Psoas muscle (tissue), 8 donors: ENCODE results near the gene GTF3C2. TPM values are rescaled to one million over a fixed set of nuclear protein-coding genes. Genes with fewer than 3 reads are reported as not detected.

ENCODE experiments used
- ATAC-seq, 4 donors: fragments of 200-7000 bp; cut with Tn5 transposase; one replicate each; pipeline ENCODE4 v1.9.1; 2020; ENCODE audit warnings: moderate library complexity in 3 of 4, mild to moderate bottlenecking in 2 of 4
- DNase-seq, 2 donors: peaks; one replicate each; pipeline ENCODE4 v3.0.0-alpha.2; 2020
- H3K27ac ChIP-seq: fragments of 200-600 bp; one replicate; pipeline ENCODE4 v1.8.0; 2022
- H3K27me3 ChIP-seq, 3 donors: fragments of 200-600 bp in 1 of 3; one replicate each; pipeline versions ENCODE4 v1.6.1 to v1.8.0; 2013 to 2022; ENCODE audit warnings: low read length in 2 of 3, mild to moderate bottlenecking in 2 of 3, moderate library complexity in 1 of 3; ENCODE audit not compliant: insufficient read depth in 3 of 3
- H3K36me3 ChIP-seq, 2 donors: fragments of 200-600 bp in 1 of 2; one replicate each; pipeline versions ENCODE4 v1.6.1 to v1.8.0; 2013 to 2022; ENCODE audit warnings: low read depth in 1 of 2, mild to moderate bottlenecking in 1 of 2, moderate library complexity in 1 of 2; ENCODE audit not compliant: insufficient read depth in 1 of 2
- H3K4me1 ChIP-seq: fragments of 200-600 bp; one replicate; pipeline ENCODE4 v1.8.0; 2022
- H3K4me3 ChIP-seq: fragments of 200-600 bp; one replicate; pipeline ENCODE4 v1.8.0; 2022; ENCODE audit warnings: mild to moderate bottlenecking
- H3K9me3 ChIP-seq: fragments of 200-600 bp; one replicate; pipeline ENCODE4 v1.8.0; 2022
- WGBS, 3 donors: extraction: QIAGEN DNeasy Blood & Tissue Kit; methylation state at CpG; one replicate each; pipeline versions ENCODE4 v1.1.6 to v1.1.7; 2013; 5-methylcytosine and 5-hydroxymethylcytosine counted together
- intact Hi-C, 2 donors: fragments of 100-400 bp; cut with DNase I; formaldehyde crosslinking; loops; one replicate each; pipeline versions ENCODE4 v1.11.0 to v1.14.2; 2022
- polyA plus RNA-seq, 3 donors: library from polyadenylated mRNA; stranded (reverse); fragments of 200-250 nt; gene quantifications; one replicate each; pipeline ENCODE4 v1.2.3, GENCODE V29; 2013
- total RNA-seq, 4 donors: library from RNA; stranded (reverse); fragmentation: NEBNext Ultra II Directional in 2 of 4; extraction: Animal tissue kit (Norgen Biotek cat#: 25700) in 2 of 4; gene quantifications; one replicate each; pipeline versions ENCODE4 v1.2.1 to v1.2.4, GENCODE V29; 2021 to 2023
- TF ChIP-seq, protein P1 (sequence below): fragments of 200-600 bp; IDR thresholded peaks from one replicate; pipeline ENCODE4 v1.8.0; 2022; ENCODE audit warnings: antibody characterized with exemption
- donor health status: healthy with polysubstance abuse.
- donor health status: DM: no; HTN: no; CAD: no; lungs with moderate emphysema.
- donor health status: Bipolar disorder and iron deficiency.
- donor health status: healthy.
- donor health status: DM: yes; HTN: yes; CAD: no.
- donor health status: DM: no; HTN: no; CAD: no.
- donor health status: DM: no; HTN: no; CAD: no.
- donor health status: DM: yes; HTN: yes; CAD: no.

GTF3C2 gene
- total and polyA plus RNA-seq, 7 donors: 17.5 to 49.4 (median 30.8) TPM

DNA sequence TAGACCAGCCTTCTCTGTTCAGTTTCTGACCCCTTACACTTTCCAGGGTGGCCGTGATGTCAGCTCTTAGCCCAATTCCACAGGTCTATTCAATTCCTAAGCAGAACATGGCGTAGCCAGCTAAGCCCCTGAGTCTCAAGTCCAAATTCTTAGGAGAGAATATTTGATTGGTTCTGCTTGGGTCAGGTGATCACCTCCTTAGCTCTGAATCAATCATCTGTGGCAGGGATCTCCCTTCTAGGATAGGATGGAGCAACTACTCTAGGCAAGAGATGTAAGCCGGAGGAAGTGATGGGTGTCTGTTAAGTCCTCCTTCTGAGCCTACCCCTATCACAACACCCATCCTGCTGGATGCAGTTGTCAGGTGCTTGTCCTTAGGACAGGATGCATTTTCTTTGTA, 59.4 kb downstream of the GTF3C2 start:
- peak overlapping the region; percentile 22 for H3K4me3 ChIP-seq
- no peaks in the 10 kb centered on the region for H3K27me3 ChIP-seq
- ATAC-seq: peak in 3 of 4 donors; percentile 11 to 29 (median 26)
- H3K4me1 ChIP-seq: peaks cover 70% of the 10 kb centered on the region
- intact Hi-C loops: no loop called here
- WGBS, 3 donors: 57 to 81% (median 71%) methylated on average over 3 of the region's 3 CpGs
- H3K36me3 ChIP-seq: peaks cover 0 to 73% of the 10 kb centered on the region in 2 donors
- H3K9me3 ChIP-seq: no peaks in the 10 kb centered on the region
- DNase-seq: no peak
- peak overlapping the region; percentile 93 for H3K27ac ChIP-seq
- TF ChIP-seq, protein P1, sequence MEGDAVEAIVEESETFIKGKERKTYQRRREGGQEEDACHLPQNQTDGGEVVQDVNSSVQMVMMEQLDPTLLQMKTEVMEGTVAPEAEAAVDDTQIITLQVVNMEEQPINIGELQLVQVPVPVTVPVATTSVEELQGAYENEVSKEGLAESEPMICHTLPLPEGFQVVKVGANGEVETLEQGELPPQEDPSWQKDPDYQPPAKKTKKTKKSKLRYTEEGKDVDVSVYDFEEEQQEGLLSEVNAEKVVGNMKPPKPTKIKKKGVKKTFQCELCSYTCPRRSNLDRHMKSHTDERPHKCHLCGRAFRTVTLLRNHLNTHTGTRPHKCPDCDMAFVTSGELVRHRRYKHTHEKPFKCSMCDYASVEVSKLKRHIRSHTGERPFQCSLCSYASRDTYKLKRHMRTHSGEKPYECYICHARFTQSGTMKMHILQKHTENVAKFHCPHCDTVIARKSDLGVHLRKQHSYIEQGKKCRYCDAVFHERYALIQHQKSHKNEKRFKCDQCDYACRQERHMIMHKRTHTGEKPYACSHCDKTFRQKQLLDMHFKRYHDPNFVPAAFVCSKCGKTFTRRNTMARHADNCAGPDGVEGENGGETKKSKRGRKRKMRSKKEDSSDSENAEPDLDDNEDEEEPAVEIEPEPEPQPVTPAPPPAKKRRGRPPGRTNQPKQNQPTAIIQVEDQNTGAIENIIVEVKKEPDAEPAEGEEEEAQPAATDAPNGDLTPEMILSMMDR: no peak

DNA sequence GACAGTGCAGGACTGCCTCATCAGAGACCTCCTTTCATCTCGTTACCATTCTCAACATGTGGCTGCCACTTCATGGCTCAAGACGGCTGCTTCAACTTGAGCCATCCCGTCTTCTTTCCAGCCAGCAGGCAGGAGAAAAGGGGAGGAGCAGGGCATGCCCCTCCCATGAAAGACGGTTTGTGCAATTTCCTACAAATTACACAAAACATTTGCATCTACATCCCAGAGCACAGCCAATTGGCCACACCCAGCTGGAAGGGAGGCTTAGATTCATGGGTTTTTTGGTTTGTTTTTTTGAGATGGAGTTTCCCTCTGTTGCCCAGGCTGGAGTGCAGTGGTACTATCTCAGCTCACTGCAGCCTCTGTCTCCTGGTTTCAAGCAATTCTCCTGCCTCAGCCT, 60.1 kb downstream of the GTF3C2 start:
- no peak for DNase-seq
- H3K36me3 ChIP-seq: peaks cover 0 to 66% of the 10 kb centered on the region in 2 donors
- 17 to 32% (median 24%) methylated on average over 4 of the region's 4 CpGs for WGBS, 3 donors
- intact Hi-C loops: no loop called here
- no peaks in the 10 kb centered on the region for H3K9me3 ChIP-seq
- no peaks in the 10 kb centered on the region for H3K27me3 ChIP-seq
- H3K4me1 ChIP-seq: peaks cover 72% of the 10 kb centered on the region
- H3K4me3 ChIP-seq: peak overlapping the region; percentile 11
- TF ChIP-seq, protein P1: no peak
- ATAC-seq: no peak
- H3K27ac ChIP-seq: peak overlapping the region; percentile 93

DNA sequence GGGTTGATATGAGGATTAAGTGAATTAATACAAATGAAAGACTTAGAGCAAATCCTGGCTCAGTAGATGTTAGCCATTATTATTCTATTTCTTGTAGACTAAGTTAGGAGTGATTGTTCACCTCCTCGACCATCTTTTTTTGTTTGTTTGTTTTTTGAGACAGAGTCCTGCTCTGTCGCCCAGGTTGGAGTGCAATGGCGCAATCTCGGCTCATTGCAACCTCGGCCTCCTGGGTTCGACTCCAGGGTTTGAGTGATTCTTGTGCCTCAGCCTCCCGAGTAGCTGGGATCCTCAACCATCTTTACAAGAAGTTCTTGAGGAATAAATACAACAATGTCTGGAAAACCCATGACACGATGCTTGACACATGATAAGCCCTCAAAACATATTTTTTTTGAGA, 61.6 kb downstream of the GTF3C2 start:
- intact Hi-C loops: no loop called here
- ATAC-seq: no peak

DNA sequence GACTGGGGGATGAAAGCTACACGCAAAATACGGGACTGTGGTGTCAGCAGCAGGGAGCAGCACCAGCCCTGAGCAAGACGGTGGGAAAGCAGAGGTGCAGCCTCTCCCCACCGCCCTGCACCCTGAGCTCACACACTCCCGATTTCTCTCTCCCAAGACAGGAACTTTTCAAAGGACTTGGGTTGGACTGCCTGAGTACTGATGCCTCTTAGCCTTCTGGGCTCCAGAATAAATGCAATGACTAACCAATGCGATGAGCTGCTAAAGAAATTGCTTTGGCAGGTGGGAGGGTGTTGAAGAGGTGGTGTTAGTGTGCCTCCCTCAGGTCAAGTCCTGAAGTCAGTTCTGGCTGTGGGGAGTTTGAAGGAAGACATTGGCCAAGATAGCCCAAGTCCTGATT, 64.7 kb downstream of the GTF3C2 start:
- Histone ChIP-seq H3K4me3 (peak overlapping the region; percentile 71), H3K4me1 (peaks cover 86% of the 10 kb centered on the region), H3K9me3 (no peaks in the 10 kb centered on the region), H3K27ac (peak overlapping the region; percentile 93), H3K36me3 (peaks cover 0 to 40% of the 10 kb centered on the region in 2 donors), H3K27me3 (no peaks in the 10 kb centered on the region)
- peak; percentile 69 to 86 (median 76) for ATAC-seq
- 14 to 22% (median 18%) methylated on average over 6 of the region's 6 CpGs for WGBS, 3 donors
- TF ChIP-seq, protein P1: no peak
- DNase-seq: no peak
- intact Hi-C loops: no loop called here

More for the DNA sequence above, 61.6 kb downstream of the GTF3C2 start:
- peaks cover 0 to 50% of the 10 kb centered on the region in 2 donors for H3K36me3 ChIP-seq
- H3K27me3 ChIP-seq: no peaks in the 10 kb centered on the region
- DNase-seq: no peak
- TF ChIP-seq, protein P1: no peak
- WGBS, 3 donors: 57 to 73% (median 60%) methylated on average over 8 of the region's 8 CpGs
- peak overlapping the region; percentile 93 for H3K27ac ChIP-seq
- peaks cover 77% of the 10 kb centered on the region for H3K4me1 ChIP-seq
- H3K4me3 ChIP-seq: peak overlapping the region; percentile 71
- H3K9me3 ChIP-seq: no peaks in the 10 kb centered on the region

DNA sequence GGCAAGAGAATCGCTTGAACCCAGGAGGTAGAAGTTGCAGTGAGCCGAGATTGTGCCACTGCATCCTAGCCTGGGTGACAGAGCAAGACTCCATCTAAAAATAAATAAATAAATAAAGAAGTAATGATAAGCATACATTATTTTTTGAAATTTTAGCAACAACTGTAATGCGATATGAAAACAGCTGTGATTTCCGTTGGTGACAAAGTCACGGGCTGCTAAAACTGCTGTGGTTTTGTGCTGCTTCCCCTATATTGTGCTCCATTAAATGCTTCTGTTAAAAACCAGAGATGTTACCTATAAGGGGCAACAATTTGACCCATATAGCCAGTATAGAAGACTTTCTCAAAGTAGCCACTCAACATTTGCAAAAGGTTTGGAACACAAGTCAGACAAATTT, 66.0 kb downstream of the GTF3C2 start:
- TF ChIP-seq, protein P1: no peak
- DNase-seq: no peak

More for the DNA sequence above, 66.0 kb downstream of the GTF3C2 start:
- Histone ChIP-seq H3K36me3 (peaks cover 0 to 33% of the 10 kb centered on the region in 2 donors), H3K4me1 (peaks cover 80% of the 10 kb centered on the region), H3K4me3 (peak overlapping the region; percentile 71), H3K9me3 (no peaks in the 10 kb centered on the region), H3K27ac (peak overlapping the region; percentile 93), H3K27me3 (no peaks in the 10 kb centered on the region)
- no peak for ATAC-seq
- intact Hi-C loops: no loop called here
- WGBS, 3 donors: 25 to 53% (median 32%) methylated on average over 5 of the region's 5 CpGs
